GM18520 (cell line): Measurements from ENCODE around the gene GPLD1.
"Not testable (repeated sequence)": the region's sequence is repeated elsewhere in the genome, so short reads cannot be mapped to it uniquely, and the experiment has no call there.

Experiments used
- ATAC-seq: cut with Tn5 transposase; IDR thresholded peaks from one replicate; pipeline ENCODE4 v1.9.1; 2021; ENCODE audit not compliant: unreplicated experiment

Gene GPLD1

GRCh38 chr6:24489470-24489869 lies at the start of gene GPLD1:
TSS of gene GPLD1 (minus strand) at chr6:24489578. CDS start at chr6:24489511, 67 bp downstream.
- ATAC-seq: no peak

- no peak for ATAC-seq
Observed at GRCh38 chr6:24537771-24538385, 48.5 kb upstream of the GPLD1 start.

- ATAC-seq: no peak
Observed at GRCh38 chr6:24537082-24537699, 47.8 kb upstream of the GPLD1 start.

- ATAC-seq: no peak
Observed at GRCh38 chr6:24536466-24536865, 47.1 kb upstream of the GPLD1 start.

GRCh38 chr6:24535210-24535609 lies 45.8 kb upstream of the GPLD1 start:
- ATAC-seq: no peak

- no peak for ATAC-seq
Observed at GRCh38 chr6:24534329-24534728, 45.0 kb upstream of the GPLD1 start.

- ATAC-seq: no peak
Observed at GRCh38 chr6:24529985-24530384, 40.6 kb upstream of the GPLD1 start.

- no peak for ATAC-seq
Observed at GRCh38 chr6:24524805-24525204, 35.4 kb upstream of the GPLD1 start.

- ATAC-seq: no peak
Observed at GRCh38 chr6:24524329-24524728, 35.0 kb upstream of the GPLD1 start.

GRCh38 chr6:24522228-24523176 lies 33.1 kb upstream of the GPLD1 start:
- no peak for ATAC-seq

GRCh38 chr6:24520929-24521546 lies 31.7 kb upstream of the GPLD1 start:
- ATAC-seq: peak; percentile 32

GRCh38 chr6:24517659-24518543 lies 28.5 kb upstream of the GPLD1 start:
- peak; percentile 54 for ATAC-seq

GRCh38 chr6:24513602-24514001 lies 24.2 kb upstream of the GPLD1 start:
- no peak for ATAC-seq

GRCh38 chr6:24511976-24512375 lies 22.6 kb upstream of the GPLD1 start:
- ATAC-seq: not testable (repeated sequence)

- ATAC-seq: no peak
Observed at GRCh38 chr6:24506814-24507520, 17.6 kb upstream of the GPLD1 start.

- no peak for ATAC-seq
Observed at GRCh38 chr6:24504649-24505586, 15.5 kb upstream of the GPLD1 start.

- no peak for ATAC-seq
Observed at GRCh38 chr6:24504287-24504648, 14.9 kb upstream of the GPLD1 start.

GRCh38 chr6:24501914-24502313 lies 12.5 kb upstream of the GPLD1 start:
- ATAC-seq: no peak

- ATAC-seq: no peak
Observed at GRCh38 chr6:24501374-24501773, 12.0 kb upstream of the GPLD1 start.
